NCI-H1436 (cell line): ENCODE data around the gene INPP4B.

Experiments used
- DNase-seq: peaks from one replicate; lab custom pipeline; 2025; lab: John Stamatoyannopoulos, UW

INPP4B gene

DNA sequence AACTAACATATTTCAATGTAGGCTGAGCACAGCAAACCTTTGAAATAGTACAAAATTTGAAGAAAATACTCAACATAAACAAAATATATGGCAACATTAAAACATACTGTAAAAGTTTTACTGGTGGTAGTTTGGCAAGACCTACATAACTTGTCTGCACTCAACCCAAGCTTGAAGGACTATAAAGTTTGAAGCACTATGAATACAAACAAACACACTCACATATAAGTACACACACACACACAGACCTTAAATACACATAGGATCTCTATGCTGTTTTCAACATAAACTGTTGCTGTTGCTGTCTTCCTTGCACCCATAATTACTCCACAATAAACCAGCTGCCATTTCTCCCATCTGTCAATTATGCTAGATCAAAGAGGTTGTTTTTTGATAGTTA is 620.1 kb downstream of the INPP4B start:
- DNase-seq = no peak

GRCh38 chr4:142222127-142222526 is 624.0 kb downstream of the INPP4B start:
- no peak for DNase-seq

DNA sequence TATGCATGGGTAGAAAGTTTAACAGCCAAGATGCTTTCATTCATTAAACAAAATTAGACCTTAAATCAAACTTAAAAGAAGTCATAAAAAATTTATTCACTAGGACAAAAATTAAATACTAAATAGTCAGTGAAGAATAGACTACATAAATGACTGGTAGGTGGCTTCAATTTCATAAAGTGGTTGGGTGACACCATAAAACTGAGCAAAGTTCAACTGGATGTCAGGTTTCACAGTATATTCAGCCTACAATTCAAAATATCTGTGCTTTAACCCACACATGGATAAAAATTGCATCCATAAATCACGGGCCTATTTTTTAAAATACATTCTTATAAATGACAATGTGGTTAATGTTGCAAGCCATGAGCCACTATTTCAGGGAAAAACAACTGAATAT is 627.4 kb downstream of the INPP4B start:
- DNase-seq = no peak

DNA sequence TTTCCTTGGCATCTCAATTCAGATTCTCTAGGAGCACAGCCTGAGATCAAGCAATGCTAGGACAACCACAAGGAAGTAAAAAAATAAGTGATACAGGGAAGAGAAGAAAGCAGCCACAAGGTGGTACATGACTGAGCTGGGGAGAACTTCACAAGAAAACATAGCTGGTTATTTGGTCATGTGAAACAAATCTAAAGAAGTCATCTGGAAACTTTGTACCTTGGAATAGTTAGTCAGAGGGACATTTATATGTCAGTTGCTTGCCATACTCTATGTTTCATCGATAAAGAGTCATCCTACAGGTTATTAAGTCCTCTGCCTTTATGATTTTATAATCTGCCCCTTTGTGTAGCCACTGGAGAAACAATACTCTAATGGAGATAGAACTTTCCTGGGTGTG is 634.7 kb downstream of the INPP4B start:
- no peak for DNase-seq

- DNase-seq = no peak
Measured at GRCh38 chr4:142203505-142203904, 642.6 kb downstream of the INPP4B start.

DNA sequence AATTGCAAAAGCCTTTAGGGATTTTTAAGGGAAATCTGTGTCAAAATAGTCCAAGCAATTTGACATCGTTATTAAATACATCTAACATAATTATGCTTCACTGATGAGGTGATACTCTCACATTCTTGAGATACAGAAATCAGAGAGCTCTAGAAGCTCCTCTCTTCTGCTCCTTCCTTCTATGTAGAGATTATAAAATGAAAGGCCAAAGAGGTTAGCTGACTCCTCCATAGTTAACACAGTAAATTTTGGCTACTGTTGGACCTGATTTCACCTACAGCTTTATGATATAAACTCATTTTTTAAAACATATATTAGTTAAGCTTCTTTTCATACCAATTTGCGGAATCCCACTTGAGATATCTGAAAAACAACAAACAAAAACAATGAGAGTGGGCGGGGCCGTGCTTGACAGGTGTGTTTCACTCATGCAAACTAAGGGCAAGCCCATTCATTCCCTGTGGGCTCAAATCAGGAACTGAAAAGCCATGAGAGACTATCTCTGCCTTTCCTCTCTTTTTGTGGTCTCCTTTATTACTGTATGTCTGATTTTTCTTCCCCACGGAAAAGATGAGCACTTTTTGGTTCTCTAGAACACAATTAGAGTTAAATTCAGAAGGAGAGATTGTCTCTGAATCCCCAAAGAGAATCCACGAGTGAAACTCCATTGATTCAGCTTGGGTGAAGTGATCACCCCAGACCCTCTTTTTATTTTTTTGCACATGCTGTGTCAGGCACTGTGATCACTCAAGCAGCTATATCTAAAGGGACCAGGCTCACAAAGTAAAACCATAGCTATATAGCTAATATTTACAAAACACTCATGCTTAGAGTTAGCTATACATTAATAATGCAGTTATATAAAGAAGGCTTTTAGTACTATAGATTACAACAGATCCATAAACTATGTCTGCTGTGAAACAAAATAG is 643.4 kb downstream of the INPP4B start:
- no peak for DNase-seq

DNA sequence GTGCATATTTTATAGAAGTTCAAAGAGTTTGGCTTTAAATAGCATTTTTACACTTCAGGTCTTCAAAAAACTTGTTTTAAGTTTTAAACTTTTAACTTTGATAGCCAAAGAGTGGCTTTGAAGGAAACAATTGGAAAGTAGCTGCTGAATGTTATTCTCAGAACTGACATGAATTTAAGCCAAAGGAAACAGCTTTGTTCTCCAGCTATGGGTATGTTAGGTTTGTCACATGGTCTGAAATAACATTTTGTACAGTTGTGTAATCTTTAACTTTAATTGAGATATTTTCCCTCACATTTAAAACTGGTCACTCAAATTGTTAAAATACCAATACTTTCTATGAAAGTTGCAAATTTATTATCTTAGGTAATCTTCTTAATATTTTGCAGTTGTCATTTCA is 645.1 kb downstream of the INPP4B start:
- DNase-seq = no peak

- DNase-seq = no peak
Measured at GRCh38 chr4:142194905-142195304, 651.2 kb downstream of the INPP4B start.

DNA sequence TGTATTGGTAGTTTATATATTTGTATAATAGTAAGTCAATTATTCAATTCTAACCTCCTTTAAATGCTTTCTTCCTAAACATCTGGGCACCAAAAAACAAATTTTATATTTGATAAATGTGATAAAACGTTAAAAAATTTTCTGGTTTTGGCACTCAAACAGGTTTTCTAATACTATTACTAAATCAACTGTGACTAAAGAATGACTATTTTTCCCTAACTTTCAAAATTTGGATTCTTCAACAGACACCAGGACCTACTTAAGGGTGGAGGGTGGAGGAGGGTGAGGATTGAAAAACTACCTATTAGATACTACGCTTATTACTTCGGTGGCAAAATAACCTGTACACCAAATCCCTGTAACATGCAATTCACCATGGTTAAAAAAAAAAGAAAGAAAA is 654.2 kb downstream of the INPP4B start:
- DNase-seq = no peak

DNA sequence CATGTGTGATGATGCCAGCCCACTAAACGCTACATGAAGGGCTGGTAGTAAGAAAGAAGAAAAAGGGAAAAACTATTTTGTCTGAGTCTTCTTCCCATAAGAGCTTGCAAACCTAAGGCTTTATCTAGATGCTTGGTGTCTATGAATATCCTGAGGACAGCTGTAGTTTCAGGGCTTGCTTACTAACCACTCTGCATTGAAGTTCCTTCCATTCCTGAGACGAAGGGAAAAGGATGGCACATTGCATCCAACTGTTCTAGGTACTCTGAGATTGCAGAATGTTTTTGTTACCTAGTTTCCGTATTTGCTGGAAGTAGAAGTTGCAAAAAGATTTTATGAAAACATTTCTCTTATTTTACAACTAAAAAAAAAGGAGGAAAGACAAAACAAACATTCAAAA is 665.1 kb downstream of the INPP4B start:
- DNase-seq = no peak

- DNase-seq = no peak
Measured at GRCh38 chr4:142169216-142169615, 676.9 kb downstream of the INPP4B start.

GRCh38 chr4:142168181-142168580 is 677.9 kb downstream of the INPP4B start:
- DNase-seq = no peak

- DNase-seq = no peak
Measured at GRCh38 chr4:142164767-142165500, 681.2 kb downstream of the INPP4B start.

DNA sequence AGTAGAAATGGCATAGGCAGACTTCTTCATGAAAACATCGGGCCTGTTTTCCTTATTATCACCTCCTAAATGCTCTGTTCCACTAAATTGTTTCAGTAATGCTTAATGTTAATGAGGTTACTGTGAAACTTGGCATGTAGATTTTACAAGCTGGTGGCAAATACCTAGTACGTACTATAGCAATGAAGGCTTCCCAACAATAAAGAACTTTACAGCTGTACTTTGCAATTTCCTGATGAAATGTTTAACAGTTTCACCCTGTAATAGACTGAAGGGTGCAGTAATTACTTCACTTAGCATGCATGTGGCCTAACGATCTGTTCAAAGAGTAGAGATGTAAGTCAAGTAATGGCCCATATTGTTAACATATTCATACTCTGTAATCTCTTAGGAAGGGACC is 685.0 kb downstream of the INPP4B start:
- no peak for DNase-seq

- DNase-seq = no peak
Measured at GRCh38 chr4:142160509-142160908, 685.6 kb downstream of the INPP4B start.

- no peak for DNase-seq
Measured at GRCh38 chr4:142158980-142159379, 687.1 kb downstream of the INPP4B start.

DNA sequence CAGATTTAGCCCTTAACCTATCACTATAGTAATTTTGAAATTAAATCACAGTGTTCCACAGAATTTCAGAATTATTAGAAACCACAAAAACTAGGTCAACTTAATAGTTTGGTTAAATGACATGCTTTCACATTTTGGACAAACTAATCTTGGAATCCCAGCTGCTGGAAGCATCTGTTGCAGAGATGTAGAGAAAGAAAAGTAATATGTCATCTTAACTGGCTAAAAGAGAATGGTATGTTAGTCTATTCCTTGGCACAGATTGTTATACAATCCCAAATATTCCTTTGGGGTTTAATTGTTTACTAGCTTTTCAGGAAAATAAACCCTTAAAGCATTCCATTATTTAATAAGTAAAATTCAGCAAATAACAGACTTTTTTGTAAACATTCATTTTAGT is 689.8 kb downstream of the INPP4B start:
- no peak for DNase-seq

DNA sequence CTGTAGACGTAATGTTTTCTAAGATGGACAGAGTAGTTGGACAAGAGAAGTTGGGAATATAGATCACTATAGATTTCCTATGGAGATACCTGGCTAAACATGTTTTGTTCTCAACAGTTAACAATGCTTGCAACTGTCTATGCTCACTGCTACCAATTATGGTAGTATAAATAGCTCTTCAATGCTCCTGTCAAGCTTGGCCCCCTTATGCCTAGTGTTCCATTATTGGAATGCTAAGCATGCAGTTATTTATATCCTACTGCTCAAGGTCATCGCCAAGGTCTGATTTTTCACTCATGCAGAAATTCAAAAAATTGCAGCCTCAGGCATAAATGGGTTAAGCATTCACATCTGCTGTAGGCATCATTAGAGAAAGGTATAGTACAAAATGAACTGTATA is 690.8 kb downstream of the INPP4B start:
- no peak for DNase-seq

DNA sequence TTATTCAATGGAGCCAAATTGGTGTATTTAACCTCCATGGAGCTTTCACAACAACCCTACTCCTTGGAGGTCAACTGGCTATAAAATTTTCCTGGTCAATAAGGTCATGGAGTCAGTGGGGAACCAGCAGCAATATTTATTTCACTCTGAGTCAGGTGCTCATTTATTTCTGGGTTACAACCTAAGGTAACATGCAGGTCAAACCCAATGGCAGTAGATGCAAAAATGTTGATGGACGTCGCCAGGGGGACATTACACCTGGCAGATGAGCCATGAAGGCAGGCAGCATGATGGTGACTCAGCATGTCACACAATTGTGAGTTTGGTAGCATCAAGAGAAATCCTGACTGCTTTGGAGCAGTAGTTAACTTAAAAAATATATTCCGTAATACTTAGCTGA is 695.6 kb downstream of the INPP4B start:
- no peak for DNase-seq

GRCh38 chr4:142144813-142145212 is 701.3 kb downstream of the INPP4B start:
- no peak for DNase-seq

DNA sequence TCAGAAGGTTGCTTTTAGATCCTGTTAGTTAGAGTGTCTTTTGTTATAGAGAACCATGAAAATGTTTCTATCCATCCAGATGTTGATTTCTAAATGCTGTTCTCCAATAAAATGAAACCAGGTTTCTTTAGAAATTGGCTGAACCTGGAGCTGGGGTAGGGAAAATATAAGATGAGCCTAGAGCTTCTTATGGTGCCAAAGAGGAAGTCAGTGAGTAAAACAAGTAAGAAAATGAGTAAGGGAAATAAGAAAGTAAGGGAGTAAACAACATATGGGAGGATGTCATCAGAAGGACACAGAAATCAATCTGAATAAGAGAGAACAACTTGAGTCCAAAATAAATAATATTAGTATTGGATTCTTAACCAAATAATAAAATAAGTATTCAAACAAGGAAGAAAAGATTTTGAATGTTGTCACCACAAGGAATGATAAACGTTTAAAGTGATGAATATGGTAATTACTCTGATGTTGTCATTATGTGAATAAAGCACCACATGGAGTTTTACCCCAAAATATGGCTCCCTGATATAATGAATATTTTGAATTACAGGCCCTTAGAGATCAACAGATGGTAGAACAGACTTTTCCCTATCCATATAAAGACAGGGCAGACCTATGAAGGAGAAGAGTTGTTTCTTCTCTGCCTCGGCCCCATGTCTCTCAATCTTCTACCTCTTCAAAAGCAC is 703.6 kb downstream of the INPP4B start:
- no peak for DNase-seq

DNA sequence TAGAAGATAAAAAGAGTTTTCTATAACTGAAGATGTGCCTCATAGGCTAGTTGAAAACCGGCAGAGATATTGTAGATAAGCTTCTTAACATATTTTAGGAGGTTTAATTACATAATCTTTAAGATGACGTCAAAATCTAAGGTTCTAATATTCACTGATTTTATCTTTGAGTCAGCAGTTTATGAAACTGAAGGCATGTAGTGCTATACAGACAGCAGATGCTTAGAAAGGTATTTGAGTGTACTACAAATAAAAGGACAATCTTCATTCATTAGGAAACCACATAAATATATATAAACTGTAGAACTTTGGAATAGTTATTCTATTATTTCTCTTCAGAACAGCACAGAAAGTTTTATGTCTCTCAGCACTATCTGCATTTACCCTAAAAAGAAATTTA is 704.9 kb downstream of the INPP4B start:
- no peak for DNase-seq

DNA sequence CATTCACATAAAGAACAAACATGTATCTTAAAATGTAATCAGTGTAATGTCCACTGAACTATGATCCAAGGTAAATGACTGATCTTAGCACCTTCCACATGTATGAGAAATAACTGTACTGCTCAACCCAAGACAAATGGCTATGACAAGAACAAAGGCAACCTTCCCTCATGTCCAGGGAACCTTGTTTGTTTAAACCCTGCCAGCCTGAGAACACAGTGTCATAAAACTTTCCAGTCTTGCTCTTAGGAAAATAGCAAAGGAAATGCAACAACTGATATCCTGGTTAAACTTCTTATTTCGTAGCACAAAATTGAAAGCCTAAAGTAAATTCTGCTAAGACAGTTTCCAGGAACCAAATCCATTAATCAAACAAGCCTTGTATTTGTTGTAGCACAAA is 715.4 kb downstream of the INPP4B start:
- no peak for DNase-seq
